Measurements from ENCODE around the gene PSKH1. TPM values are rescaled to one million over a fixed set of nuclear protein-coding genes. Genes with fewer than 3 reads are reported as not detected.

Gene PSKH1
- total RNA-seq, 2 experiments from 2014 or later = 10.0 to 11.7 TPM

GRCh38 chr16:67879936-67880335 is 13.1 kb upstream of the PSKH1 start:
- intact Hi-C loops (cut with micrococcal nuclease) = loop anchor here (5.0 kb wide), 1 partner anchor 162 kb away; no protein-coding TSS in a partner anchor
- Mint-ChIP-seq H3K27me3 (no peaks in the 10 kb centered on the region), H3K4me3 (no peak overlapping the region), H3K27ac (no peak overlapping the region), H3K9me3 (no peaks in the 10 kb centered on the region), H3K36me3 (peaks cover 37% of the 10 kb centered on the region), H3K4me1 (ENCODE audit: low read depth) (peaks cover 8% of the 10 kb centered on the region)
- no peak for DNase-seq
- ChIA-PET CTCF (interaction anchor here (1.7 kb wide), 1 partner anchor 161 kb away, joined by 3 read pairs; no protein-coding TSS in a partner anchor), POLR2A (no interaction called here)

GRCh38 chr16:67880584-67880983 is 12.5 kb upstream of the PSKH1 start:
- Mint-ChIP-seq H3K27me3 (no peaks in the 10 kb centered on the region), H3K36me3 (peaks cover 33% of the 10 kb centered on the region), H3K4me3 (no peak overlapping the region), H3K27ac (no peak overlapping the region), H3K9me3 (no peaks in the 10 kb centered on the region), H3K4me1 (ENCODE audit: low read depth) (peaks cover 1% of the 10 kb centered on the region)
- ChIA-PET POLR2A (no interaction called here), CTCF (interaction anchor here (1.7 to 2.5 kb wide), 2 partner anchors 60 to 160 kb away, joined by 3 to 10 read pairs; no protein-coding TSS in a partner anchor)
- no peak for DNase-seq
- intact Hi-C loops (cut with micrococcal nuclease) = loop anchor here (5.0 kb wide), 1 partner anchor 162 kb away; no protein-coding TSS in a partner anchor

GRCh38 chr16:67881621-67882161 is 11.4 kb upstream of the PSKH1 start:
- peaks cover 33% of the 10 kb centered on the region for H3K36me3 Mint-ChIP-seq
- intact Hi-C loops (cut with micrococcal nuclease) = loop anchor here (5.0 kb wide), 1 partner anchor 161 kb away; no protein-coding TSS in a partner anchor
- CTCF ChIA-PET = interaction anchor here (1.1 to 4.4 kb wide), 8 partner anchors 11 to 158 kb away, joined by 4 to 62 read pairs (median 22); partner anchors contain the start of genes CTRL and PSKH1

GRCh38 chr16:67882374-67883145 is 10.5 kb upstream of the PSKH1 start:
- POLR2A ChIA-PET = interaction anchor here (1.0 to 2.6 kb wide), 3 partner anchors 48 to 54 kb away, joined by 3 to 9 read pairs (median 5); partner anchors contain the start of gene PSMB10
- CTCF ChIA-PET = interaction anchor here (0.8 to 4.4 kb wide), 16 partner anchors 8 to 210 kb away, joined by 3 to 62 read pairs (median 16); partner anchors contain the start of genes CTRL, EDC4 and PSKH1
- Mint-ChIP-seq H3K4me3 (no peak overlapping the region), H3K27ac (no peak overlapping the region), H3K27me3 (no peaks in the 10 kb centered on the region), H3K9me3 (no peaks in the 10 kb centered on the region), H3K36me3 (peaks cover 26% of the 10 kb centered on the region), H3K4me1 (ENCODE audit: low read depth) (no peaks in the 10 kb centered on the region)
- DNase-seq = no peak
- intact Hi-C loops (cut with micrococcal nuclease) = loop anchor here (1.0 to 5.0 kb wide), 2 partner anchors 46 to 160 kb away; no protein-coding TSS in a partner anchor

More at GRCh38 chr16:67881621-67882161, 11.4 kb upstream of the PSKH1 start:
- no peak for DNase-seq
- no peak overlapping the region for H3K4me3 Mint-ChIP-seq
- no peak overlapping the region for H3K27ac Mint-ChIP-seq
- H3K9me3 Mint-ChIP-seq = no peaks in the 10 kb centered on the region
- H3K4me1 Mint-ChIP-seq (ENCODE audit: low read depth) = no peaks in the 10 kb centered on the region
- POLR2A ChIA-PET = interaction anchor here (0.6 to 1.4 kb wide), 3 partner anchors 33 to 49 kb away, joined by 3 to 5 read pairs (median 3); no protein-coding TSS in a partner anchor
- H3K27me3 Mint-ChIP-seq = no peaks in the 10 kb centered on the region

- peaks cover 23% of the 10 kb centered on the region for H3K36me3 Mint-ChIP-seq
Measured at GRCh38 chr16:67883146-67883871, 9.7 kb upstream of the PSKH1 start.

GRCh38 chr16:67883872-67884261 is 9.2 kb upstream of the PSKH1 start:
- ChIA-PET CTCF (interaction anchor here (0.5 to 4.4 kb wide), 35 partner anchors 9 to 666 kb away, joined by 3 to 62 read pairs (median 4); partner anchors contain the start of genes CARMIL2, CTRL, DDX28 and DUS2), POLR2A (interaction anchor here (0.8 to 2.6 kb wide), 3 partner anchors 31 to 52 kb away, joined by 3 to 9 read pairs (median 5); partner anchors contain the start of gene PSMB10)
- peak; percentile 73 for DNase-seq
- H3K9me3 Mint-ChIP-seq = no peaks in the 10 kb centered on the region
- H3K27me3 Mint-ChIP-seq = no peaks in the 10 kb centered on the region
- H3K36me3 Mint-ChIP-seq = peaks cover 20% of the 10 kb centered on the region
- no peak overlapping the region for H3K4me3 Mint-ChIP-seq
- intact Hi-C loops (cut with micrococcal nuclease) = loop anchor here (1.0 to 5.0 kb wide), 2 partner anchors 44 to 158 kb away; no protein-coding TSS in a partner anchor
- H3K4me1 Mint-ChIP-seq (ENCODE audit: low read depth) = no peaks in the 10 kb centered on the region
- H3K27ac Mint-ChIP-seq = no peak overlapping the region

More at GRCh38 chr16:67883146-67883871, 9.7 kb upstream of the PSKH1 start:
- DNase-seq = no peak
- Mint-ChIP-seq H3K27me3 (no peaks in the 10 kb centered on the region), H3K9me3 (no peaks in the 10 kb centered on the region), H3K4me3 (no peak overlapping the region), H3K4me1 (ENCODE audit: low read depth) (no peaks in the 10 kb centered on the region), H3K27ac (no peak overlapping the region)
- CTCF ChIA-PET = interaction anchor here (0.9 to 4.4 kb wide), 30 partner anchors 9 to 345 kb away, joined by 3 to 62 read pairs (median 6); partner anchors contain the start of genes CARMIL2, CTRL, DDX28 and DUS2
- POLR2A ChIA-PET = interaction anchor here (0.8 to 2.6 kb wide), 3 partner anchors 32 to 53 kb away, joined by 3 to 9 read pairs (median 5); partner anchors contain the start of gene PSMB10
- intact Hi-C loops (cut with micrococcal nuclease) = loop anchor here (1.0 to 5.0 kb wide), 2 partner anchors 45 to 159 kb away; no protein-coding TSS in a partner anchor

- no peaks in the 10 kb centered on the region for H3K9me3 Mint-ChIP-seq
- H3K36me3 Mint-ChIP-seq = peaks cover 17% of the 10 kb centered on the region
- intact Hi-C loops (cut with micrococcal nuclease) = loop anchor here (5.0 kb wide), 1 partner anchor 158 kb away; no protein-coding TSS in a partner anchor
- H3K27me3 Mint-ChIP-seq = no peaks in the 10 kb centered on the region
- no peak within 1 kb of the TSS for H3K27ac Mint-ChIP-seq
- no peak for DNase-seq
- H3K4me1 Mint-ChIP-seq (ENCODE audit: low read depth) = no peaks in the 10 kb centered on the region
- no peak within 1 kb of the TSS for H3K4me3 Mint-ChIP-seq
- ChIA-PET POLR2A (interaction anchor here (1.2 to 2.6 kb wide), 3 partner anchors 31 to 51 kb away, joined by 3 to 9 read pairs (median 5); partner anchors contain the start of gene PSMB10), CTCF (interaction anchor here (0.7 to 4.4 kb wide), 23 partner anchors 8 to 363 kb away, joined by 3 to 62 read pairs (median 8); partner anchors contain the start of genes CARMIL2, CTRL, DDX28 and DUS2)
Measured at GRCh38 chr16:67884684-67885083, 8.4 kb upstream of the PSKH1 start, which contains the start of gene NRN1L. TSS of gene NRN1L (plus strand) at chr16:67884885. CDS start at chr16:67884904, 19 bp downstream.

GRCh38 chr16:67885545-67885944 is 7.5 kb upstream of the PSKH1 start:
- H3K27me3 Mint-ChIP-seq = no peaks in the 10 kb centered on the region
- DNase-seq = no peak
- no peaks in the 10 kb centered on the region for H3K4me1 Mint-ChIP-seq (ENCODE audit: low read depth)
- POLR2A ChIA-PET = interaction anchor here (1.4 kb wide), 1 partner anchor 43 kb away, joined by 3 read pairs; no protein-coding TSS in a partner anchor
- no peak overlapping the region for H3K4me3 Mint-ChIP-seq
- intact Hi-C loops (cut with micrococcal nuclease) = no loop called here
- H3K9me3 Mint-ChIP-seq = no peaks in the 10 kb centered on the region
- no peak overlapping the region for H3K27ac Mint-ChIP-seq
- H3K36me3 Mint-ChIP-seq = peaks cover 13% of the 10 kb centered on the region
- CTCF ChIA-PET = interaction anchor here (1.0 to 4.4 kb wide), 7 partner anchors 15 to 511 kb away, joined by 3 to 62 read pairs (median 3); no protein-coding TSS in a partner anchor

- Mint-ChIP-seq H3K9me3 (no peaks in the 10 kb centered on the region), H3K4me1 (ENCODE audit: low read depth) (no peaks in the 10 kb centered on the region), H3K27me3 (no peaks in the 10 kb centered on the region), H3K27ac (no peak overlapping the region), H3K36me3 (peaks cover 13% of the 10 kb centered on the region), H3K4me3 (no peak overlapping the region)
- POLR2A ChIA-PET = no interaction called here
- CTCF ChIA-PET = interaction anchor here (1.0 to 4.4 kb wide), 8 partner anchors 15 to 510 kb away, joined by 3 to 62 read pairs (median 4); no protein-coding TSS in a partner anchor
- no peak for DNase-seq
- intact Hi-C loops (cut with micrococcal nuclease) = no loop called here
Measured at GRCh38 chr16:67885976-67886375, 7.1 kb upstream of the PSKH1 start.

- Mint-ChIP-seq H3K9me3 (no peaks in the 10 kb centered on the region), H3K27me3 (no peaks in the 10 kb centered on the region), H3K4me1 (ENCODE audit: low read depth) (no peaks in the 10 kb centered on the region), H3K27ac (no peak overlapping the region), H3K4me3 (no peak overlapping the region), H3K36me3 (peaks cover 13% of the 10 kb centered on the region)
- intact Hi-C loops (cut with micrococcal nuclease) = no loop called here
- CTCF ChIA-PET = interaction anchor here (1.0 to 2.1 kb wide), 6 partner anchors 14 to 510 kb away, joined by 3 to 11 read pairs (median 4); no protein-coding TSS in a partner anchor
- no peak for DNase-seq
- POLR2A ChIA-PET = no interaction called here
Measured at GRCh38 chr16:67886387-67886786, 6.7 kb upstream of the PSKH1 start.

- intact Hi-C loops (cut with micrococcal nuclease) = no loop called here
- Mint-ChIP-seq H3K36me3 (peaks cover 8% of the 10 kb centered on the region), H3K27me3 (no peaks in the 10 kb centered on the region), H3K4me1 (ENCODE audit: low read depth) (peaks cover 7% of the 10 kb centered on the region), H3K9me3 (no peaks in the 10 kb centered on the region), H3K27ac (no peak overlapping the region), H3K4me3 (no peak overlapping the region)
- no peak for DNase-seq
- CTCF ChIA-PET = interaction anchor here (0.7 to 1.3 kb wide), 3 partner anchors 41 to 341 kb away, joined by 3 to 6 read pairs (median 3); no protein-coding TSS in a partner anchor
- POLR2A ChIA-PET = no interaction called here
Measured at GRCh38 chr16:67888331-67888730, 4.7 kb upstream of the PSKH1 start.

Data from activated CD4-positive, alpha-beta memory T cell treated with anti-CD3 and anti-CD28 coated beads for 36 hours (primary cell).